ELR (cell line): Measurements from ENCODE around the gene MMP28.

Experiments used
- DNase-seq: peaks from one replicate; pipeline ENCODE4 v3.0.0-alpha.2; 2015; ENCODE audit warnings: low read depth

Gene MMP28

GRCh38 chr17:35742896-35743477 lies 52.5 kb downstream of the MMP28 start:
- DNase-seq = no peak

GRCh38 chr17:35742496-35742895 lies 52.9 kb downstream of the MMP28 start:
- no peak for DNase-seq

- no peak for DNase-seq
Measured at GRCh38 chr17:35740997-35741931, 54.2 kb downstream of the MMP28 start.

GRCh38 chr17:35740216-35740615 lies 55.2 kb downstream of the MMP28 start:
- no peak for DNase-seq

GRCh38 chr17:35738519-35739133 lies 56.8 kb downstream of the MMP28 start:
- no peak for DNase-seq

GRCh38 chr17:35736236-35736635 lies 59.2 kb downstream of the MMP28 start:
- DNase-seq = no peak

- no peak for DNase-seq
Measured at GRCh38 chr17:35735036-35735805, 60.2 kb downstream of the MMP28 start.

- DNase-seq = no peak
Measured at GRCh38 chr17:35734396-35734795, 61.0 kb downstream of the MMP28 start.

- no peak for DNase-seq
Measured at GRCh38 chr17:35733366-35733765, 62.1 kb downstream of the MMP28 start.

GRCh38 chr17:35732806-35733136 lies 62.7 kb downstream of the MMP28 start:
- DNase-seq = no peak

- DNase-seq = no peak
Measured at GRCh38 chr17:35731917-35732805, 63.3 kb downstream of the MMP28 start.

- DNase-seq = peak; percentile 64
Measured at GRCh38 chr17:35731239-35731916, 64.1 kb downstream of the MMP28 start, which contains the start of gene RASL10B. Gene RASL10B (plus strand): TSS chr17:35731639. CDS start chr17:35735185, 3,546 bp downstream.

- peak; percentile 35 for DNase-seq
Measured at GRCh38 chr17:35730400-35731005, 64.9 kb downstream of the MMP28 start.

- DNase-seq = no peak
Measured at GRCh38 chr17:35729405-35729833, 66.0 kb downstream of the MMP28 start.

GRCh38 chr17:35728551-35728950 lies 66.9 kb downstream of the MMP28 start:
- DNase-seq = no peak

- DNase-seq = no peak
Measured at GRCh38 chr17:35727635-35728034, 67.8 kb downstream of the MMP28 start.

GRCh38 chr17:35726953-35727460 lies 68.4 kb downstream of the MMP28 start:
- no peak for DNase-seq

- peak; percentile 91 for DNase-seq
Measured at GRCh38 chr17:35726127-35726952, 69.1 kb downstream of the MMP28 start.

- no peak for DNase-seq
Measured at GRCh38 chr17:35725802-35726126, 69.7 kb downstream of the MMP28 start.
